Spinal cord (tissue), 10 donors: ENCODE measurements around the gene PEF1. TPM values are rescaled to one million over a fixed set of nuclear protein-coding genes. Genes with fewer than 3 reads are reported as not detected.

Experiments used
- DNase-seq, 6 donors: peaks; one replicate each; pipeline versions ENCODE4 v3.0.0 to v3.0.0-alpha.2; 2013 to 2015; ENCODE audit warnings: low spot score in 6 of 6, low read depth in 4 of 6
- H3K27ac ChIP-seq: one replicate; pipeline ENCODE4 v1.5.1; 2013; ENCODE audit warnings: low read depth, low read length, control low read depth
- H3K27me3 ChIP-seq: one replicate; pipeline ENCODE4 v1.6.1; 2013; ENCODE audit warnings: low read length; ENCODE audit not compliant: control insufficient read depth, insufficient read depth
- H3K36me3 ChIP-seq: one replicate; pipeline ENCODE4 v1.6.1; 2013; ENCODE audit warnings: low read length; ENCODE audit not compliant: control insufficient read depth, insufficient read depth
- H3K4me1 ChIP-seq: one replicate; pipeline ENCODE4 v1.6.1; 2013; ENCODE audit warnings: low read length; ENCODE audit not compliant: control insufficient read depth, insufficient read depth
- H3K4me3 ChIP-seq: one replicate; pipeline ENCODE4 v1.5.1; 2013; ENCODE audit warnings: low read depth, low read length, control low read depth
- H3K9me3 ChIP-seq: one replicate; pipeline ENCODE4 v1.6.1; 2013; ENCODE audit warnings: low read length; ENCODE audit not compliant: control insufficient read depth, insufficient read depth
- WGBS: methylation state at CpG from one replicate; pipeline ENCODE4 v1.1.5; 2013; ENCODE audit warnings: missing lambda C conversion rate; ENCODE audit not compliant: insufficient coverage; 5-methylcytosine and 5-hydroxymethylcytosine counted together
- polyA plus RNA-seq, 2 donors: library from polyadenylated mRNA; unstranded; fragments of 120-200 nt; gene quantifications; one replicate each; pipeline ENCODE4 v1.2.1, GENCODE V29; 2013; ENCODE audit not compliant: insufficient read length in 2 of 2
- total RNA-seq, 2 donors: library from RNA; depleted of rRNA in 1 of 2; stranded (reverse); fragments of 120-200 nt in 1 of 2; fragments of >200 nt in 1 of 2; gene quantifications; one replicate each; pipeline versions ENCODE4 v1.2.3 to v1.2.4, GENCODE V29; 2013 to 2014
- donor health status: healthy.

PEF1 gene
- total and polyA plus RNA-seq, 4 donors, result 66.1 to 78.2 (median 77.7) TPM

DNA sequence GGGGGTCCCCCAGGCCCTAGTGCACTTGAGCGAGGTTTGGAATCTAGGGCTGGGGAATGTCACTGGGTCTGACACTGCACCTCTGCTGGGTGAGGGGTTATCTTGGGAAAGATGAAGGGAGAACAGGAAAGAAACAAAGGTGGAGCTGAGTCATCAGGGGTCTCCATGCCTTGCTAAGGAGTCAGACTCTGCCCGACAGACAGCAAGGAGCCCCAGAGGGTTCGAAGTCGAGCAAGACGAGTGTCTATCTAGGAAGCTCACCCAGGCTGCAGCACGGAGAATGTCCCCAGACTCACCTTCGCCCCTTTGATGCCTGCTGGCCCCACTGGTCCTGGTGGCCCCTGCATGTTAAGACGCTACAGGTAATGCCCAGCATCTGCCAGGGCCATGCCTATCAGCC lies 41.1 kb upstream of the PEF1 start:
- Histone ChIP-seq H3K27me3 (no peaks in the 10 kb centered on the region), H3K9me3 (no peaks in the 10 kb centered on the region), H3K36me3 (peaks cover 69% of the 10 kb centered on the region), H3K4me3 (no peak overlapping the region), H3K4me1 (peaks cover 23% of the 10 kb centered on the region), H3K27ac (no peak overlapping the region)
- no peak for DNase-seq
- 84% methylated on average over 8 of the region's 8 CpGs for WGBS

DNA sequence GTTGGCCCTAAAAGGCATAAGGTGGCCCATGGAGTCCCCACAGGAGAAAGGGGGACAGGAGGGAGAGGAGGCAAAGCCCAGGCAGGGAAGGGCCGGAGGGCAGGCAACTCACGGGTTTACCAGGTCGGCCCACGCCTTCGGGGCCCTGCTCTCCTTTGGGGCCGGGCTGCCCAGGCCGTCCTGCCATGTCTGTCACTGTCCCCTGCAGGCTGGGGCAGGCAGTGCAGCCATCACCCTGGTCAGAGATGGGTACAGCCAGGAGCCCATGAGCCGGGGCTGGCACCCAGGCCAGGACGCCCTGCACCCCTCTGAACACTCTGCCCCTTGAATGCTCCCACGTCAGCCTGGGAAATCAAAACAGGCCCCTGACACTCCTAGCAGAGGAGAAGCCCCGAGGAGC lies 39.3 kb upstream of the PEF1 start:
- no peaks in the 10 kb centered on the region for H3K9me3 ChIP-seq
- H3K4me3 ChIP-seq, result no peak overlapping the region
- H3K27ac ChIP-seq, result no peak overlapping the region
- WGBS, result 70% methylated on average over 11 of the region's 11 CpGs
- H3K36me3 ChIP-seq, result peaks cover 72% of the 10 kb centered on the region
- no peaks in the 10 kb centered on the region for H3K27me3 ChIP-seq
- DNase-seq, result no peak
- H3K4me1 ChIP-seq, result peaks cover 12% of the 10 kb centered on the region

- Histone ChIP-seq H3K4me3 (no peak overlapping the region), H3K27me3 (no peaks in the 10 kb centered on the region), H3K4me1 (peaks cover 8% of the 10 kb centered on the region), H3K9me3 (no peaks in the 10 kb centered on the region), H3K36me3 (peaks cover 62% of the 10 kb centered on the region), H3K27ac (no peak overlapping the region)
- 71% methylated on average over 8 of the region's 9 CpGs for WGBS
- DNase-seq, result no peak
Measured at GRCh38 chr1:31681415-31681814, 36.7 kb upstream of the PEF1 start.

GRCh38 chr1:31679676-31680230 lies 35.1 kb upstream of the PEF1 start:
- peaks cover 14% of the 10 kb centered on the region for H3K4me1 ChIP-seq
- DNase-seq, result no peak
- H3K27me3 ChIP-seq, result no peaks in the 10 kb centered on the region
- H3K27ac ChIP-seq, result no peak overlapping the region
- peaks cover 61% of the 10 kb centered on the region for H3K36me3 ChIP-seq
- 80% methylated on average over 21 of the region's 23 CpGs for WGBS
- no peaks in the 10 kb centered on the region for H3K9me3 ChIP-seq
- H3K4me3 ChIP-seq, result no peak overlapping the region

GRCh38 chr1:31679091-31679490 lies 34.4 kb upstream of the PEF1 start:
- Histone ChIP-seq H3K36me3 (peaks cover 61% of the 10 kb centered on the region), H3K4me3 (no peak overlapping the region), H3K27me3 (no peaks in the 10 kb centered on the region), H3K27ac (no peak overlapping the region), H3K9me3 (no peaks in the 10 kb centered on the region), H3K4me1 (peaks cover 20% of the 10 kb centered on the region)
- DNase-seq, result no peak
- WGBS, result 43% methylated on average over 2 of the region's 2 CpGs

DNA sequence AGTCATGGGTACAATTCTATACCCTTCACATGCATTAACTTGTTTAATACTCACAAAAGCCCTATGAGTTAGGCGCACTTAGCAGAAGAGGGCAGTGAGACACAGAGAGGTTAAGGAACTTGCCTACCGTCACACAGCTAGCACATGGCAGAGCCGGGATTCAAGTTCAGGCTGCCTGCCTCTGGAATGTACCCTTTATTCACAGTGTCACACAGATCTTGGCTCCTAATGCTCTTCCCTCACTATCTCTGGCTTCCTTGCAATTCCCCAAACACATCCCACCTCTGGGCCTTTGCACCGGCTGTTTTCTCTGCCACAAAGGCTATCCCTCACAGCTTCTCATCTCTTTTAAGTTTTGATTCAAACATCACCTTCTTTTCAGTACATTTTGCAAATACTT lies 34.0 kb upstream of the PEF1 start:
- Histone ChIP-seq H3K4me1 (peaks cover 20% of the 10 kb centered on the region), H3K4me3 (no peak overlapping the region), H3K27ac (no peak overlapping the region), H3K36me3 (peaks cover 59% of the 10 kb centered on the region), H3K27me3 (no peaks in the 10 kb centered on the region), H3K9me3 (no peaks in the 10 kb centered on the region)
- DNase-seq, result no peak
- 89% methylated on average over 3 of the region's 4 CpGs for WGBS

GRCh38 chr1:31677949-31678348 lies 33.3 kb upstream of the PEF1 start:
- Histone ChIP-seq H3K4me1 (peaks cover 28% of the 10 kb centered on the region), H3K4me3 (no peak overlapping the region), H3K27ac (no peak overlapping the region), H3K9me3 (no peaks in the 10 kb centered on the region), H3K36me3 (peaks cover 58% of the 10 kb centered on the region), H3K27me3 (no peaks in the 10 kb centered on the region)
- WGBS, result 63% methylated on average over 5 of the region's 6 CpGs
- DNase-seq, result peak in 1 of 6 donors; percentile 11

- Histone ChIP-seq H3K4me3 (no peak overlapping the region), H3K27me3 (no peaks in the 10 kb centered on the region), H3K4me1 (peaks cover 33% of the 10 kb centered on the region), H3K9me3 (no peaks in the 10 kb centered on the region), H3K27ac (no peak overlapping the region), H3K36me3 (peaks cover 58% of the 10 kb centered on the region)
- WGBS, result 68% methylated on average over 1 of the region's 3 CpGs
- no peak for DNase-seq
Measured at GRCh38 chr1:31677401-31677800, 32.7 kb upstream of the PEF1 start.

- WGBS, result 94% methylated on average over 8 of the region's 14 CpGs
- H3K4me1 ChIP-seq, result peaks cover 48% of the 10 kb centered on the region
- H3K4me3 ChIP-seq, result no peak overlapping the region
- no peaks in the 10 kb centered on the region for H3K27me3 ChIP-seq
- no peaks in the 10 kb centered on the region for H3K9me3 ChIP-seq
- no peak for DNase-seq
- peaks cover 59% of the 10 kb centered on the region for H3K36me3 ChIP-seq
- no peak overlapping the region for H3K27ac ChIP-seq
Measured at GRCh38 chr1:31675756-31676155, 31.1 kb upstream of the PEF1 start.

DNA sequence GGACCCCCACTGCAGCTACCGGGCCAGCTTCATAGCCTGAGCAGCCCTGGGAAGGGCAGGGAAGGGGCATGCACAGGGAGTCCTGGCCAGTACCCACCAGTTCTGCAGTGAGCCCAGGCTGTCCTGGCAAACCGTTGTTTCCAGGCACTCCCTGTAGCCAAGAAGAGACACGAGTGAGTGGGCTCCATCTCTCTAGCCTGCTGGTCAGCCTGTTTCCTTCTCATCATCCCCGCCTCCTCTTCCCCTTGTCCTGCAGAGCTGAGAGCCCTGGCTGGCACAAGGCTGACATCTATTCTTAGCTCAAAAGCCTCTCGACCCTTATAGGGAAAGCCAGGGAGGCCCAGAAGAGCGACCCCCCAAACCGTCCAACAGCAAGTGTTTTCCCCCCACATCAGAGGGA lies 30.5 kb upstream of the PEF1 start:
- Histone ChIP-seq H3K9me3 (no peaks in the 10 kb centered on the region), H3K4me1 (peaks cover 50% of the 10 kb centered on the region), H3K4me3 (no peak overlapping the region), H3K27me3 (no peaks in the 10 kb centered on the region), H3K27ac (no peak overlapping the region), H3K36me3 (peaks cover 53% of the 10 kb centered on the region)
- DNase-seq, result no peak
- WGBS, result 59% methylated on average over 6 of the region's 7 CpGs
